K562 treated with DMSO at 1 percent for 48 hours (cell line): ENCODE results near the gene CNTFR. TPM values are rescaled to one million over a fixed set of nuclear protein-coding genes. Genes with fewer than 3 reads are reported as not detected.

Experiments used
- total RNA-seq: library from RNA; unstranded; fragments of 300-600 nt; gene quantifications from 2 replicates; pipeline ENCODE4 v1.2.3, GENCODE V29; 2022; ENCODE audit warnings: low replicate concordance; ENCODE audit errors: extremely low read depth

CNTFR gene, protein sequence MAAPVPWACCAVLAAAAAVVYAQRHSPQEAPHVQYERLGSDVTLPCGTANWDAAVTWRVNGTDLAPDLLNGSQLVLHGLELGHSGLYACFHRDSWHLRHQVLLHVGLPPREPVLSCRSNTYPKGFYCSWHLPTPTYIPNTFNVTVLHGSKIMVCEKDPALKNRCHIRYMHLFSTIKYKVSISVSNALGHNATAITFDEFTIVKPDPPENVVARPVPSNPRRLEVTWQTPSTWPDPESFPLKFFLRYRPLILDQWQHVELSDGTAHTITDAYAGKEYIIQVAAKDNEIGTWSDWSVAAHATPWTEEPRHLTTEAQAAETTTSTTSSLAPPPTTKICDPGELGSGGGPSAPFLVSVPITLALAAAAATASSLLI
- total RNA-seq: not detected in 2 replicates

GRCh38 chr9:34589636-34590380 lies at the start of gene CNTFR:
CNTFR (minus strand) TSS chr9:34589724; CDS start chr9:34568981, 20,743 bp downstream.

GRCh38 chr9:34637356-34638137 lies 48.0 kb upstream of the CNTFR start, which contains the start of gene SIGMAR1:
SIGMAR1 (minus strand) TSS chr9:34637787; CDS start chr9:34637697, 90 bp downstream.

DNA sequence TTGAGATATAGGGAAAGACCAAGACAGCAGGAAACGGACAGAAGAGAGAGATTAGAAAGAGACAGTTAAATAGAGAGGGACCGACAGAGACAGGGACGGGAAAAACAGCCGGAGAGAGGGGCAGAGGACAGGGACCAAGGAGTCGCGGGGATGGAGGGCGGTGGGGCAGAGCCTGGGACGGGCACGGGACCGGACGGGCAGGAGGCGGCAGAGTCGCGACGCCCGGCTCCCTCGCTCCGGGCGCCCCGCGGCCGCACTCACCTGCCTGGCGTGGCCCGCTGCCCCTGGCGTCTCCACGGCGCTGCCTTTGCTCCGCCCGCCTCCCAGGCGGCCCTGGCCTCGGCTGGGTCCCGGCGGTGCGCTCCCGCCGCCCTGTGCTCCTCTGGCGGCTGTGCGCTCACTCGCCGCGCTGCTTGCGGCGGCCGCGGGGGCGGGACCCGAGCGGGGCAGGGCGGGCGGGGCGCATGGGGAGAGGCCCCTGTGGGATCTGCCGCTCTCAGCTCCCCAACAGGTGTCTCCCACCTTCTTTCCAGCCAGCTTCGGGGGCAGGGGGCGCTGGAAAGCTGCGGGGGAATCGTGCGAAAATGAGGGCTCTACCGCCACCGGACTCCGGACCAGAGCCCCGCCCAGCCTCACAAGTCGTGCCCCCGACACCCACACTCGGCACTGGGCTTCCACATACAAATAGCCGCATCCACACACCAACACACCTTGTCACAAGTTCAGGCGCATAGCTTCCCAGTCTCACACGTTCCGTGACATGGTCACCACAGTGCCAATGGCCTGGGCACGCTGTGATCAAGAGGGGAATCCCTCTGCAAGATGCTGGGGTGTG lies 39.3 kb upstream of the CNTFR start, which contains the start of gene ARID3C:
TSS of gene ARID3C (minus strand) at position 411 of the 835 bp plus-strand sequence. CDS start 1,052 bp downstream, outside the sequence.

GRCh38 chr9:34620061-34620994 lies 30.8 kb upstream of the CNTFR start, which contains the start of gene DCTN3:
DCTN3 (minus strand) TSS chr9:34620495; CDS start chr9:34620464, 31 bp downstream.

DNA sequence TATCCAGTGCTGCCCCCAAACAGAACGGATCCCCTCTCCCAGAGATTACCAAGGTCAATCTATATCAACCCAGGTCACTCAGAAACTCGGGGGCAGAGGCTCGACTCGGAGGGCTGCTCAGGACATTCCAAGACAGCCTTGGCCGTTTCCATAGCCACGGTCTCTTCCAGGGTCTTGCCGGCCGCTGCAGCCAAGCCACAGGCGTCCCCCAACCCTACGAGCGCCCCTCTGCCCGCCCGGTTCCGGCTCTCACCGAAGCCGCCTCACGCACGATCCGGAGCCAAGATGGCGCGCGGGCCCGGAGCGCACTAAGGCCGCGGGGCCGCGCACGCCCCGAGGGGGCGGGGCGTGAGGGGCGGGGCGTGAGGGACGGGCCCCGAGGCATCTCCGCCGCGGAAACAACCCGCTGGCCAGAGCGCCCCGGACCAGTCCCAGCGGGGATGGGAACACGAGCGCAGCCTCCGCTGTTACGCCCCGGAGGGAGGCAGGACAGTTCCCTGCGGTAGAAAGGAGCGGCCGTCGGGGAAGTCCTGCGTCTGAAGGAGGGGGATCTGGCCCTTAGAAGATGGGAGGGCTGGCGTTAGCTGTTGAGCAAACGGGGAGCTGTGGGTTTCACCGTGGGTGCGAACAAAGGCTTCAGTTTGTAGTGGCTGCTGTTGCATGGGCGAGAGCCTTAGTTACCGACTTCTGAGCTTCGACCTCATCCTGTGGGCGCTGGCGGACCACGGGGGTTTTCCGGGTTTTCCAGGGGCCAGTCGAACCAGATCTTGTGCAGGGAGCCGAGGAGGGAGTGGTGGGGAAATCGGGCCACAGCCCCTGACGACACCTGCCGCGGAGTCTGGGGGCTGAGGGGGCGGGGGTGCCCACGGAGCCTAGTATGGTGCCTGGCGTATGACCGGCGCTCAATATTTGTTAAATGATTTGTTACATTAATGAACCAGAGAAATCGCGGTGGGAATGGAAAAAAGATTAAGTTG lies 22.6 kb upstream of the CNTFR start, which contains the start of gene RPP25L:
TSS of gene RPP25L (minus strand) at position 287 of the 977 bp plus-strand sequence. CDS start 801 bp downstream, outside the sequence.

DNA sequence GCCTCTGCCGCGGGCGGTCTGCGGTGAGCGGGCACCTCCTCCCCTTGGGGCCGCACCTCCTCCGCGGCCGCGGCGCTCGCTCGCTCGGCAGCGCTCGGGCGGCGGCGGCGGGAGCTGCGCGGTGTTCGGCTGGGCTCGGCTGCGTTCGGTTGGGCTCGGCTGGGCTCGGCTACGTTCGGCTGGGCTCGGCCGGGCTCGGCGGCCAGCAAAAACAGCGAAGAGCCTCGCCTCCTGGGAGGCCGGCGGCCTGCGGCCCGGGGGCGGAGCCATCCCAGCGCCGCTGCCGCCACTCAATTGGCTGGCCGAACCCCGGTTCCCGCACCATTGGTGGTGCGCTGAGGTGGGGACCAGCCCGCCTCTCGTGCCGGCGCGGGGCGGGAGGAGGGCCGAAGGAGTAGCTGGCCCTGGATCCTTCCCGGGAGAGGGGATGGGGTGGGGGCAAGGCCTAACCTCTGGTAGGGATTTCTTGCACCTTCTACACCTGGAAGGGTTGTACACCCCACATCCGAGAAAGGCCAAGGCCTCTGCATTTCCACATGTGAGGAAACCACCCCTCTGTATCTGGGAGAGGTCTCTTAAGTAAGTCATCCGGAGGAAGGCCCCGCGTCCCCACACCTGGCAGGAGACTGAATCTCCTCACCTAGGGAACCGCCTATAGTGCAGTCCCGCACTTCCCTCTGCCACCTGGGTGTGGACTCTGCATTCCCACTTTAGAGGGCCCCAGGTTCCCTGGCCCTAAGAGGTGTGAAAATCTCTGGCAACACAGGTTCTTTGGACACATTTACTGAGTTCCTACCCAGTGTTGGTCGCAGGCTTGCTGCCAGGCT lies 66.3 kb downstream of the CNTFR start, which contains the start of gene ENHO:
TSS of gene ENHO (minus strand) at position 20 of the 827 bp plus-strand sequence. CDS start 1,295 bp downstream, outside the sequence.

Other genes with a start within 250 kb of the CNTFR start
- not detected in 2 replicates for gene MYORG, start 212.8 kb downstream of the CNTFR start, total RNA-seq
- not detected in 2 replicates for gene FAM219A, start 131.2 kb downstream of the CNTFR start, total RNA-seq
- gene DNAI1, start 130.9 kb downstream of the CNTFR start, total RNA-seq: not detected in 2 replicates
- gene ENHO, start 66.7 kb downstream of the CNTFR start, total RNA-seq: not detected in 2 replicates
- gene RPP25L, start 22.4 kb upstream of the CNTFR start, total RNA-seq: not detected in 2 replicates
- 727 TPM in 1 of 2 replicates, not detected in the other for gene DCTN3, start 30.8 kb upstream of the CNTFR start, total RNA-seq
- not detected in 2 replicates for gene ARID3C, start 39.3 kb upstream of the CNTFR start, total RNA-seq
- not detected in 2 replicates for gene SIGMAR1, start 48.1 kb upstream of the CNTFR start, total RNA-seq
- gene GALT, start 57.0 kb upstream of the CNTFR start, total RNA-seq: not detected in 2 replicates
- gene IL11RA, start 62.5 kb upstream of the CNTFR start, total RNA-seq: not detected in 2 replicates
- not detected in 2 replicates for gene CCL27, start 72.9 kb upstream of the CNTFR start, total RNA-seq
- not detected in 2 replicates for gene CCL19, start 101.6 kb upstream of the CNTFR start, total RNA-seq
- not detected in 2 replicates for gene CCL21, start 120.4 kb upstream of the CNTFR start, total RNA-seq